T-helper 2 cell (primary cell): ENCODE results near the gene FIGN.

Experiments
- DNase-seq, 5 experiments: peaks; one replicate each; pipeline versions ENCODE4 v3.0.0 to v3.0.0-alpha.2; 2012 to 2022

The FIGN gene

GRCh38 chr2:163736433-163737189, 803 bp upstream of the FIGN start:
- DNase-seq: no peak

GRCh38 chr2:163734881-163735684, 725 bp downstream of the FIGN start:
- no peak for DNase-seq

- no peak for DNase-seq
Observed at GRCh38 chr2:163734401-163734800, 1.4 kb downstream of the FIGN start.

- no peak for DNase-seq
Observed at GRCh38 chr2:163733956-163734355, 1.9 kb downstream of the FIGN start.

GRCh38 chr2:163733301-163733938, 2.4 kb downstream of the FIGN start:
- DNase-seq: no peak

GRCh38 chr2:163732727-163733126, 3.1 kb downstream of the FIGN start:
- no peak for DNase-seq

GRCh38 chr2:163731735-163732134, 4.1 kb downstream of the FIGN start:
- no peak for DNase-seq

- DNase-seq: no peak
Observed at GRCh38 chr2:163730556-163730955, 5.3 kb downstream of the FIGN start.

GRCh38 chr2:163729636-163730273, 6.1 kb downstream of the FIGN start:
- no peak for DNase-seq

- DNase-seq: no peak
Observed at GRCh38 chr2:163723881-163724280, 11.9 kb downstream of the FIGN start.

- DNase-seq: no peak
Observed at GRCh38 chr2:163723348-163723747, 12.5 kb downstream of the FIGN start.

- no peak for DNase-seq
Observed at GRCh38 chr2:163719331-163719730, 16.5 kb downstream of the FIGN start.

GRCh38 chr2:163717993-163718680, 17.7 kb downstream of the FIGN start:
- DNase-seq: no peak

GRCh38 chr2:163717515-163717914, 18.3 kb downstream of the FIGN start:
- DNase-seq: no peak

- no peak for DNase-seq
Observed at GRCh38 chr2:163716101-163716500, 19.7 kb downstream of the FIGN start.

GRCh38 chr2:163715668-163716067, 20.1 kb downstream of the FIGN start:
- no peak for DNase-seq

GRCh38 chr2:163715199-163715598, 20.6 kb downstream of the FIGN start:
- DNase-seq: no peak

GRCh38 chr2:163713534-163714311, 22.1 kb downstream of the FIGN start:
- DNase-seq: no peak

GRCh38 chr2:163711699-163712098, 24.1 kb downstream of the FIGN start:
- DNase-seq: no peak

- DNase-seq: no peak
Observed at GRCh38 chr2:163711258-163711657, 24.6 kb downstream of the FIGN start.

- DNase-seq: no peak
Observed at GRCh38 chr2:163709270-163709669, 26.5 kb downstream of the FIGN start.

- no peak for DNase-seq
Observed at GRCh38 chr2:163708265-163708664, 27.5 kb downstream of the FIGN start.
